ENCODE results near the gene KIF26A.

KIF26A gene

GRCh38 chr14:104181761-104182530 lies 43.6 kb downstream of the KIF26A start:
- DNase-seq: no peak

GRCh38 chr14:104182857-104183425 lies 44.6 kb downstream of the KIF26A start:
- DNase-seq: no peak

- DNase-seq: no peak
Observed at GRCh38 chr14:104183796-104184195, 45.4 kb downstream of the KIF26A start.

GRCh38 chr14:104184506-104184905 lies 46.1 kb downstream of the KIF26A start:
- no peak for DNase-seq

- no peak for DNase-seq
Observed at GRCh38 chr14:104184911-104185499, 46.6 kb downstream of the KIF26A start.

- DNase-seq: no peak
Observed at GRCh38 chr14:104185916-104186495, 47.6 kb downstream of the KIF26A start.

GRCh38 chr14:104186575-104186974 lies 48.2 kb downstream of the KIF26A start:
- DNase-seq: no peak

GRCh38 chr14:104187121-104187889 lies 48.9 kb downstream of the KIF26A start:
- DNase-seq: no peak

- no peak for DNase-seq
Observed at GRCh38 chr14:104187931-104188726, 49.7 kb downstream of the KIF26A start.

- DNase-seq: no peak
Observed at GRCh38 chr14:104188727-104189400, 50.5 kb downstream of the KIF26A start.

GRCh38 chr14:104189629-104190335 lies 51.4 kb downstream of the KIF26A start:
- DNase-seq: no peak

GRCh38 chr14:104190396-104191000 lies 52.1 kb downstream of the KIF26A start:
- DNase-seq: no peak

GRCh38 chr14:104191409-104191997 lies 53.1 kb downstream of the KIF26A start:
- DNase-seq: no peak

- DNase-seq: no peak
Observed at GRCh38 chr14:104192146-104192882, 53.9 kb downstream of the KIF26A start.

- DNase-seq: no peak
Observed at GRCh38 chr14:104192883-104193245, 54.5 kb downstream of the KIF26A start.

- DNase-seq: no peak
Observed at GRCh38 chr14:104194016-104194415, 55.6 kb downstream of the KIF26A start.

GRCh38 chr14:104194716-104195115 lies 56.3 kb downstream of the KIF26A start:
- no peak for DNase-seq

- DNase-seq: no peak
Observed at GRCh38 chr14:104195361-104195760, 57.0 kb downstream of the KIF26A start.

- no peak for DNase-seq
Observed at GRCh38 chr14:104195878-104196277, 57.5 kb downstream of the KIF26A start.
